ENCODE results near the gene ERC2.

GRCh38 chr3:55891106-55891505 lies 577.2 kb downstream of the ERC2 start:
- TF ChIP-seq GATA2 (IDR thresholded peaks at IDR 0.05; ENCODE audit: low read depth, low read length), result no peak
- no peak for TF ChIP-seq GATA3 (IDR thresholded peaks at IDR 0.05; ENCODE audit: low read depth, low read length)

Measured in SH-SY5Y (cell line).